ENCODE measurements around the gene ADCYAP1R1.
A peak's percentile ranks its signal among the peaks of the same experiment; 100 is the strongest.

The ADCYAP1R1 gene

GRCh38 chr7:31107106-31108090 lies 55.3 kb downstream of the ADCYAP1R1 start:
- DNase-seq = no peak

GRCh38 chr7:31108097-31108657 lies 56.1 kb downstream of the ADCYAP1R1 start:
- no peak for DNase-seq

GRCh38 chr7:31109751-31110150 lies 57.6 kb downstream of the ADCYAP1R1 start:
- DNase-seq = no peak

GRCh38 chr7:31110331-31111108 lies 58.4 kb downstream of the ADCYAP1R1 start:
- DNase-seq = no peak

- no peak for DNase-seq
These were observed 59.0 kb downstream of the ADCYAP1R1 start for GRCh38 chr7:31111109-31111451.

GRCh38 chr7:31113660-31114059 lies 61.6 kb downstream of the ADCYAP1R1 start:
- no peak for DNase-seq

GRCh38 chr7:31114593-31115343 lies 62.7 kb downstream of the ADCYAP1R1 start:
- no peak for DNase-seq

- no peak for DNase-seq
These were observed 64.5 kb downstream of the ADCYAP1R1 start for GRCh38 chr7:31116615-31117014.

GRCh38 chr7:31119249-31119648 lies 67.1 kb downstream of the ADCYAP1R1 start:
- DNase-seq = no peak

GRCh38 chr7:31120800-31121513 lies 68.8 kb downstream of the ADCYAP1R1 start:
- no peak for DNase-seq

GRCh38 chr7:31121601-31122000 lies 69.5 kb downstream of the ADCYAP1R1 start:
- DNase-seq = no peak

- DNase-seq = no peak
These were observed 70.5 kb downstream of the ADCYAP1R1 start for GRCh38 chr7:31122649-31123058.

GRCh38 chr7:31123321-31123720 lies 71.2 kb downstream of the ADCYAP1R1 start:
- DNase-seq = no peak

GRCh38 chr7:31123726-31124125 lies 71.6 kb downstream of the ADCYAP1R1 start:
- DNase-seq = no peak

GRCh38 chr7:31125171-31125570 lies 73.1 kb downstream of the ADCYAP1R1 start:
- no peak for DNase-seq

GRCh38 chr7:31126976-31127375 lies 74.9 kb downstream of the ADCYAP1R1 start:
- DNase-seq = no peak

GRCh38 chr7:31129067-31129466 lies 77.0 kb downstream of the ADCYAP1R1 start:
- DNase-seq = no peak

GRCh38 chr7:31133497-31133896 lies 81.4 kb downstream of the ADCYAP1R1 start:
- DNase-seq = no peak

- DNase-seq = peak; percentile 26
These were observed 82.4 kb downstream of the ADCYAP1R1 start for GRCh38 chr7:31134246-31135188.

- no peak for DNase-seq
These were observed 85.1 kb downstream of the ADCYAP1R1 start for GRCh38 chr7:31137234-31137633.

GRCh38 chr7:31145339-31145738 lies 93.2 kb downstream of the ADCYAP1R1 start:
- no peak for DNase-seq

Measured in effector CD4-positive, alpha-beta T cell (primary cell).